Astrocyte of the cerebellum (primary cell): ENCODE data around the gene MMP2.

ENCODE experiments used
- DNase-seq: peaks from one replicate; pipeline ENCODE4 v3.0.0-alpha.2; 2011; ENCODE audit warnings: low read depth
- H3K4me3 ChIP-seq: 2 replicates; pipeline ENCODE4 v1.5.1; 2011; ENCODE audit warnings: mild to moderate bottlenecking, low read depth, low read length, moderate library complexity
- CTCF ChIP-seq: IDR thresholded peaks from 2 replicates; pipeline ENCODE4 v1.5.1; 2012; ENCODE audit warnings: low read length, low read depth, moderate library complexity, mild to moderate bottlenecking; ENCODE audit errors: missing control alignments
- in situ Hi-C: cut with HindIII; loops from 2 replicates; pipeline ENCODE4 v1.10.0; 2017; ENCODE audit warnings: low sequenced_read_pairs

The MMP2 gene

GRCh38 chr16:55466209-55466608 is 12.8 kb upstream of the MMP2 start:
- in situ Hi-C loops = loop anchor here (5.0 kb wide), 1 partner anchor 86 kb away; no protein-coding TSS in a partner anchor
- no peak for DNase-seq
- no peak overlapping the region for H3K4me3 ChIP-seq
- no peak for TF ChIP-seq CTCF

- TF ChIP-seq CTCF = no peak
- in situ Hi-C loops = loop anchor here (5.0 kb wide), 1 partner anchor 84 kb away; no protein-coding TSS in a partner anchor
- no peak for DNase-seq
- H3K4me3 ChIP-seq = no peak overlapping the region
Measured at GRCh38 chr16:55467898-55468297, 11.1 kb upstream of the MMP2 start.

GRCh38 chr16:55468352-55468990 is 10.5 kb upstream of the MMP2 start:
- in situ Hi-C loops = loop anchor here (5.0 kb wide), 1 partner anchor 84 kb away; no protein-coding TSS in a partner anchor
- no peak overlapping the region for H3K4me3 ChIP-seq
- TF ChIP-seq CTCF = no peak
- no peak for DNase-seq

- in situ Hi-C loops = loop anchor here (5.0 kb wide), 1 partner anchor 82 kb away; no protein-coding TSS in a partner anchor
- no peak for DNase-seq
- H3K4me3 ChIP-seq = no peak overlapping the region
- TF ChIP-seq CTCF = no peak
Measured at GRCh38 chr16:55469821-55470532, 9.0 kb upstream of the MMP2 start.

DNA sequence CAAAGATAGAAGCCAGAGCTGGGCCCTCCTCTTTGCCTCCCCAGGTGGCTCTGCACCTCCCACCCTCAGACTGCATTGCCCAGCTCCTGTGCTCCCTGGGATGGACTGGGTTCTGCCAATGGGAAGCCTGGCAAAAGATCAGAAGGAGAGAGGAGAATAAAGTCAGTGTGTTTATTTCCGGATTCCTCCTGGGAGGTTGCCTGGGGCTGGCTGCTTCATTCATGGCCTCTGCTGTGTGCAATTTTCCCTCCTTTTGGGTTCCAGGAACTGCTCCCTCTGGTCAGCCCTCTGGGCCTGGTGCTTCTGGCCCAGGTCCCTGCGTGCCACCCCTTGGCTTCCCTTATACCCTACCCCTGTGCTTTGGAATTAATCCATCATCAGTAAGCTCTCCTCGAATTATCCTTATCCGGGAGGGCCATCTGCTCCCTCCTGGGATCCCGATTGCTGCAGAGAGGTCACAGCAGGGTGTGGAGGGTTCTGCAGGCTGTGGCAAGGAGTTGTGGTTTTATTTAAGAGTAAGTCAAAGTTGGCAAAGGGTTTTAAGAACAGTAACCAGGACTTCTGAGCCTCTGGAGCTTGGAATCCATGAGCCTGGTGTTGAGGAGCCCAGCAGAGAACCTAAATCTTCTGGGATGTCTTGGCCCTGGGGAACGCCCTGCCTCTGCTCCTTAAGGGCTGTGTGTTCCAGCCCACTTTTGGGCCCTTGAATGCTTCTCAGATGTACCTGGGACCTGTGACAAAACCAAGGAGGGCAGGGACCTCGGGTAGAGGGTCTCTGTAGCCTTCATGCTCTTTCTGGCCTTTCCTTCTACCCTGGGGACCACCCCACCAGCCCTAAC is 8.2 kb upstream of the MMP2 start:
- in situ Hi-C loops = no loop called here
- DNase-seq = peak; percentile 61
- H3K4me3 ChIP-seq = no peak overlapping the region
- no peak for TF ChIP-seq CTCF

DNA sequence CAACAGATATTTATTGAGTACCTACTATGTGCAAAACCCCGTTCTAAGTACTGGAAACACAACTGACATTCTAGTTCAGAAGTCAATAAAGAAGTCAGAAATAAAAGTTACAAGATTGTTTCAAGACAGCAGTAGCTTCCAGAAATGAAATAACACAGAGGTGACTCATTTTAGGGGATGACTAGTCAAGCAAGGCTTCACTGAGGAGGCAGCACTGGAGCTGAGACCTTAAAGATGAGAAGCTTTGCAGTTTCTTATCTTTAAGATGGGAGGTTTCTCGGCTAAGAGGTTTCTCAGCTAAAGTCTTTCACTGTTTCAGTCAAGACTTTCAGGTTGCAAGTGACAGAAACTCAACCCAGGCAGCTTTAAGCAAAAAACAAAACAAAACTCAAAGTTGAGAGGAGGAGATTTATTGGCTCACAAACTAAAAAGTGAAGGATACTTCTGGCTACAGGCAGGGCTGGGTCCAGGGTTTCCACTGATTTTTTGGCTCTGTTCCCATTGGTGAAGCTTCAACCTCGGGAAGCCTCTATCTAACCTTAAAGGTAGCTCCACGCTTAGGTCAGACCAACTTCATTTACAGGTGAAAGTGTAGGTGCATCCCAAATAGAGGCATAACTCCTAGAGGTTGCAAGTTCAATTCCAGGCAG is 7.4 kb upstream of the MMP2 start:
- no peak for DNase-seq
- TF ChIP-seq CTCF = no peak
- H3K4me3 ChIP-seq = no peak overlapping the region
- in situ Hi-C loops = no loop called here
